AG04449 (cell line): ENCODE results near the gene NMRK2.

Source experiments
- CTCF ChIA-PET: fragments of 350-600 bp; formaldehyde crosslinking; extraction: SDS; loops from one replicate; lab custom pipeline; 2021; ENCODE audit warnings: antibody characterized with exemption; lab: Yijun Ruan, JAX
- POLR2A ChIA-PET: fragments of 400-600, 350-600 bp; formaldehyde crosslinking; extraction: SDS; loops from one replicate; lab custom pipeline; 2020; ENCODE audit warnings: antibody characterized with exemption, inconsistent platforms; lab: Yijun Ruan, JAX
- DNase-seq: peaks from one replicate; pipeline ENCODE4 v3.0.0-alpha.2; 2010; ENCODE audit warnings: low read depth, low spot score
- H3K4me3 ChIP-seq: 2 replicates; pipeline ENCODE4 v1.5.1; 2011; ENCODE audit warnings: low read depth, mild to moderate bottlenecking, control low read depth, low read length
- CTCF ChIP-seq: IDR thresholded peaks from one replicate; pipeline ENCODE4 v1.5.1; 2011; ENCODE audit warnings: mild to moderate bottlenecking, moderate library complexity, low read length, control low read depth, inconsistent platforms; ENCODE audit not compliant: insufficient read depth; ENCODE audit errors: missing control alignments

Gene NMRK2

DNA sequence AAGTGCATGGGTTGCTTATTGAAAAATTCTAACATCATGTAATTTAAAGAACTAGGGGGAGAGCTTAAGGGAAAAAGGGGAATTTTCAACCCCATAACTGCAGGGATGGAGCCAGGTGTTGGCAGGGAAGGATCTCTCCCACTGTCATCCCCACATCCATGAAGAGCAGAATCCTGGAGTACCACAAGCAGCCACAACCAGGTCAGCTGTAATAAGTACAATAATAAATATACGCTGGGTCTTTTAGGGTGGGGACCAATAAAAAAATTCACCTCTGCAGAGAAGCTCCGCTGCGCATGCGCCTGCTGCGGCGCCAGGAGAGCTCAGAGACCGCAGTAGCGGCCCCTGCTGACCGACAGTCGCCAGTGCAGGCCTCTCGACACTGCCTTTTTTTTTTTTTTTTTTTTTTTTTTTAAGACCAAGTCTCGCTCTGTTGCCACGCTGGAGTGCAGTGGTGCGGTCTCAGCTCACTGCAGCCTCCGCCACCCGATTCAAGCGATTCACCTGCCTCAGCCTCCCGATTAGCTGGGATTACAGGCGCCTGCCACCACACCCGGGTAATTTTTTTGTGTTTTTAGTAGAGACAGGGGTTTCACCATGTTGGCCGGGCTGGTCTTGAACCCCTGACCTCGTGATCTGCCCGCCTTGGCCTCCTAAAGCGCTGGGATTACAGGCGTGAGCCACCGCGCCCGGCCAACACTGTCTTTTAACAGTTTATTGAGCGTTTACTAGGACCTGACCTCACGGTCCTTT, 54.9 kb downstream of the NMRK2 start:
- H3K4me3 ChIP-seq: peak overlapping the region; percentile 43
- no peak for DNase-seq
- peak; percentile 78 for TF ChIP-seq CTCF
- CTCF ChIA-PET: interaction anchor here (0.5 to 4.1 kb wide), 34 partner anchors 9 to 233 kb away, joined by 3 to 61 read pairs (median 6); partner anchors contain the start of genes DAPK3 and PIAS4
- POLR2A ChIA-PET: interaction anchor here (0.6 to 1.5 kb wide), 7 partner anchors 9 to 229 kb away, joined by 3 to 9 read pairs (median 5); no protein-coding TSS in a partner anchor

GRCh38 chr19:3990815-3991117, 57.9 kb downstream of the NMRK2 start:
- no peak for TF ChIP-seq CTCF
- H3K4me3 ChIP-seq: no peak overlapping the region
- no peak for DNase-seq
- POLR2A ChIA-PET: no interaction called here
- CTCF ChIA-PET: interaction anchor here (0.9 to 4.1 kb wide), 6 partner anchors 10 to 216 kb away, joined by 3 to 61 read pairs (median 6); partner anchors contain the start of gene PIAS4
